Posterior vena cava (tissue), 2 donors: ENCODE measurements around the gene CYYR1. TPM values are rescaled to one million over a fixed set of nuclear protein-coding genes. Genes with fewer than 3 reads are reported as not detected.

Source experiments
- DNase-seq: peaks from one replicate; pipeline ENCODE4 v3.0.0-alpha.2; 2020; ENCODE audit warnings: low spot score
- intact Hi-C, 2 donors: fragments of 100-400 bp; cut with DNase I; formaldehyde crosslinking; loops; one replicate each; pipeline versions ENCODE4 v1.14.1 to v1.14.2; 2022 to 2023
- total RNA-seq, 2 donors: library from RNA; stranded (reverse); fragmentation: NEBNext Ultra II Directional; extraction: Animal tissue kit (Norgen Biotek cat#: 25700); gene quantifications; one replicate each; pipeline ENCODE4 v1.2.1, GENCODE V29; 2021
- donor health status: DM: yes; HTN: yes; CAD: no.
- donor health status: DM: yes; HTN: yes; CAD: no.

The CYYR1 gene
- total RNA-seq, 2 donors from 2014 or later = 18.1 to 22.8 TPM

DNA sequence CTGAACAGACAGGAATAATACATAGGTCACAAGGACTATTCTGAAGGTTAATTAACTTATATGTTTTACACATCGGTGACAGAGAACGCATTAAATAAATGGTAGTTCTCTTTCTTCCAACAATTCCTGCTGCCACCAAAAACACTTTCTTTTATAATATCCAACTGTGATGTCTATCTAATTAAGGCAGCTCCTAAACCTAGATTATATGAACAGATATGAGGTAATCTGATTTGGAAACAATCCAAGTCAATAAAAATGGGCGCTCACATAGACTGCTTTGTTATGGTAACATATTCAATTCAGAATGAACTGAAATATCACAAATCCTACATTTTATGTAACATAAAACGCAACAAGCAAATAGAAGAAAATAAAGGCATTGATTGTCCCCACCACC is 16.0 kb downstream of the CYYR1 start:
- DNase-seq = no peak
- intact Hi-C loops = no loop called here

DNA sequence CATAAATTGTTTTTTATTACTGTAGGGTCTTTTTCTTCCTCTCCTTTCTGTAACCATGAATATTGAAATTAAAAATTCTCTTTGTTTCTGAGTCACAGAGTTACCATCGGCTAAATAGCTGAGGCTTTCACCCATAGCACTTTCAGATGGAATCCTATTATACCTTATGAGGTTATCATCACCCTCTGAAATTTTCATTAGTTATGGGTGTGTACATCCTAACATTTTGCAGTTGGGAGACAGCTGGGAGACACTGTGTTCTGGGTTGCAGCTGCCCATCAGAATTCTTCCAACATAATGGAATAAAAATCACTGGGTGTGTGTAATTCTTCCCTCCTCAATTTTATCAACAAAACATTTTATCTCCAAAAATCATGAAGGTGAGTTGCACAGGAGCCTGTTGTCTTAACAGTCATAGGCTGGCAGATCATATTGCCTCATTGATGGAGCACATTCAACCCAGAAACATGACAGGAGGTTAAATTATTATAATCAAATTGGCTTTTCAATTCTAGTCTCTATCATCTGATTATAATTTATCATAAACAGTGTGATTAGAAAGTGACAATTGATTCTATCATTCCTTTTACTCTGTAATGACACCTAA is 17.4 kb downstream of the CYYR1 start:
- no peak for DNase-seq
- intact Hi-C loops = no loop called here

DNA sequence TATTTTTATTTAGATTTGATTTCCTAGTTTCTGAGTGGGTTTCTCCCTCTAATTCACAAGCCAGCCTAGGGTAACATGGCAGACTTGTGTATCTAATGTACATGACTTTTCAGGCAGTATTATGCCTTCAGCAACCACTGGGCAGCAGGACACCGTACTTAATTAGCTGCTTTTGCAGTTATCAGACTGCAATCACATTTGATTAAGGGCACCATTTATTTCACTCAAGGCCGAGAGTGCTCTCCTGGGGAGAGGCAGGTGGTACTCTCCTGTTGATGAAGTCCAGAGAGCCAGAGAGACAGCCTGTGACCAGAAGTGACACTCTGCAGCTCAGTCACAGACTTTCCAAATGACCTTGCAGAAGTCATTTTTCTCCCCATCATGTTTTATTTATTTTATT is 18.7 kb downstream of the CYYR1 start:
- DNase-seq = no peak
- intact Hi-C loops = no loop called here

DNA sequence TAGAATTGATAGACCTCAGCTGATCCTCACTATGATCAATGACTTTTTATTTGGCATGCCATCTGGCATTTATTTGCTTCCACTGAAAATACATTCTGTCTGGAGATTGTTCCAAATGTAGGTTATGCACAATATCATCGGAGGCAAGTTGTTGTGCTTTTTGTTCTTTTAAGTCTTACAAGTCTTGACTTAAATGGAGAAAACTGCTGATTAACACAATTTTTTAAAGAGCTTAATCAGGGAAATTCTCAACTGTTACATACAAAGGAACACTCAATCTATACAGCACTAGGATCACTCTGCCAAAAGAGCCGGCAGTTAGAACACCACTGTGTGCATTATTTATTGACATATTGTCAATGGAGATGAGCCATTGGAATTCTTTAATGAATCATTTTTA is 19.2 kb downstream of the CYYR1 start:
- no peak for DNase-seq
- intact Hi-C loops = no loop called here

DNA sequence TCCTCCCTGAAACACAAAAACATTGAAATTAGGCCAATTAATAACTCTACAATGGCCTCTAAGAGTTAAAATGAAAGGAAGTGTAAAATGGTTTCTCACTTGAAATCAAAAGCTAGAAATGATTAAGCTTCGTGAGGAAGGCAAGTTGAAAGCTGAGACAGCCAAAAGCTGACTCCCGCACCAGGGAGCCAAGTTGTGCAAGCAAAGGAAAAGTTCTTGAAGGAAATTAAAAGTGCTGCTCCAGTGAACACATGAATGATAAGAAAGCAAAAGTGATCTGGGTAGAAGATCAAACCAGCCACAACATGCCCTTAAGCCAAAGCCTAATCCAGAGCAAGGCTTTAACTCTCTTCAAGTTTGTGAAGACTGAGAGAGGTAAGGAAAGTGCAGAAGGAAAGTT is 22.8 kb downstream of the CYYR1 start:
- intact Hi-C loops = no loop called here
- no peak for DNase-seq

DNA sequence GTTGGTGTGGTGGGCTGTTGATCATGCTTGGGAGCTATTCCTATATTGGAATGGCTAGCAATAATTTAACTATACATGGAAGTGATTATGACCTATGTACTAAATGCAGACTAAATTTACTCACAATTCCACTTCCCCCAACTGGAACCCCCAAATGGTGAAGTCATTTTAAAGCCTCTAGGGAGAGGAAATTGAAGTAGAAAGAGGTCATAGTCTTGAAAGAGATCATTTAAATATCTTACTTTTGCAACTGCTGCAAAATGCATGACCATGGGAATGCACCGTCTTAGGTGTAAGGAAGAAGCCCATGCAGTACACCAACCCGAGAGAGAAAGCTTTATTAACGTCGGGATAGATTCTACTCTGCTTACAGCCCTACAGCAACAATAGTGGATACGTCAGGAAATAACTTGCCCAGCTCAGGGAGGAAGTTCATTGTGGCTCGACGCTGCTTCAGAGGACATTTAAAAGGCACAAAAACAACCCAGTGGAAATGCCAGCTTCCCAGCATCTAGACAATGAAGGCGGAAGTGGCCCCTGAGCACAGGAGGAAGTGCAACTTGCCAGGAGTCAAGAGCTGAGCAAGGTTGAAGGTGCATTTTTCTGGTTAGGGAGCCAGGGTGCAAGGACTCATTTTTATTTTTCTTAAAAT is 26.5 kb downstream of the CYYR1 start:
- intact Hi-C loops = no loop called here
- DNase-seq = no peak

DNA sequence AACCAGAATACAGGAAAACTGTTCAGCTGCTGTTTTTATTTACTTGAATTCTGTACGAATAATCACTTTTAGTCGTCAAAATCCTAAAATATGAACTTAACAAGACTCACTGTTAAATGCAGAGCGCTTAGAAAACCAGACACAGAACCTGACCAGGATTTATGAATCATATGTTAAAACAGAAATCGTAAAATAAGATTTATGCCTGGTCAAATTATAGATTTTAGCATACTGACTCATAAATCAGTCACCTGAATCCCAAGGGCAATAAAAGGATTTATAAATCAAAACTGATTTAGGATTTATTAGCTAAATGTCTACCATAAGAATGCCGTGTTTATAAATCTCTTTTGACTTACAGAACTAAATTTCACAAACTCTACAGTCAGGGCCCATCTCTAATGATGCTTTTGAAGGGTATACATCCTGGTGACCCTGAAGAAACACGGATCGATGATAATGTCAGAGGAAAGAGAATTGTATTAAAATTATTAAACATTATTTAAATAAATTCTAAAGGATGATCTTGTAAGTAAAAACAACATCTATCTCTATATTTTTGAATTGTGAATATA is 28.8 kb downstream of the CYYR1 start:
- no peak for DNase-seq
- intact Hi-C loops = no loop called here

DNA sequence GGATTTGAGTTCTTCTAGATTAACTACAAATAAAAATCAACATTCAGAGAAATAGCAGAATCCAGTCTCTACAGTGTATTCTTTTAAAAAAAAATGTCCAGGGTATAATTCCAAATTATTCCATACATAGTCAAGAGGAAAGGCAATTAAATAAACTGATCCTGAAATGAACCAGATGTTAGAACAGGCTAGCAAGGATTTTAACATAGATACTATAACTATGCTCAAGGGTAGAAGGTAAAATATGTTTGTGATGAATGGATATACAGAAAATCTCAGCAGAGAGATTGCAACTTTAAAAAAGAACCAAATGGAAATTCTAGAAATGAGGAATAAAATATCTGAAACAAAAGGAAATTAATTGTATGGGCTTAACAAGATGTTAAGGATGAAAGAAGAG is 32.4 kb downstream of the CYYR1 start:
- DNase-seq = no peak
- intact Hi-C loops = no loop called here

DNA sequence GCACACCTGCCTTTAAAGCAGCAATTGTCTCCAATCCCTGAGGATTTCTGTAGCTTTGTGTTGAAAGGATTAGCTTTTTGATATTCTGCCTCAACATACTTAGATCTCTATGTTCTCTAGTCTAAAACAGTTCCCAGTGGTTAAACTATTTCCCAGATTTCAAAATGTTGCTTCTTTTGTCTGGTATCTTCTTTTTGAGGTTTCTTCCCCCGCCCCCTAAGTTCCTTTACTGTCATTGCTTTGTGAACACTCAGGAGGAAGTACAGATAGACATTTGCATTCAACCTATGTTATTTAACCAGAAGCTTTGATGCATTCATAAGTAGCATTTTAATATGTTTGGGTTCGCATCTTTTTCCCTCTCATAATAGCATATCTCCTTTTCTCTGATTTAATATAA is 33.5 kb downstream of the CYYR1 start:
- intact Hi-C loops = no loop called here
- no peak for DNase-seq

DNA sequence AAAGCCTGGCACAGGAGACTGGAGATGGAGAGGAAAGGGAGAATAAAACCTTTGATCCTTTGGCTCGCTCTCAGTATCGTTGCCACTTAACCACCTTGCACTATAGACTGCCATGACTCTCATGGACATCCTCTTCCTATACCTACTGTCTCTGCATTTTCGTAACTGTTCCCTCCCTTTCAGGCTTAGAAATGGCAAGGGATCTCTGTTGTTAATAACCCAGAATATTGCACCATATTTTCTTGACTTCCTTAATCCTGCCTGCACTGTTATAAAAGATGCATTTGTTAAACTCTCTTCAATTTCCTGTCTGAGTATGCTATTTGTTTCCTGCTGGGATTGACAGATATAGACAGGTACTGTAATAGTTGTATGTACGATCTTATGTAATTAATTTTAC is 38.6 kb downstream of the CYYR1 start:
- no peak for DNase-seq
- intact Hi-C loops = no loop called here

DNA sequence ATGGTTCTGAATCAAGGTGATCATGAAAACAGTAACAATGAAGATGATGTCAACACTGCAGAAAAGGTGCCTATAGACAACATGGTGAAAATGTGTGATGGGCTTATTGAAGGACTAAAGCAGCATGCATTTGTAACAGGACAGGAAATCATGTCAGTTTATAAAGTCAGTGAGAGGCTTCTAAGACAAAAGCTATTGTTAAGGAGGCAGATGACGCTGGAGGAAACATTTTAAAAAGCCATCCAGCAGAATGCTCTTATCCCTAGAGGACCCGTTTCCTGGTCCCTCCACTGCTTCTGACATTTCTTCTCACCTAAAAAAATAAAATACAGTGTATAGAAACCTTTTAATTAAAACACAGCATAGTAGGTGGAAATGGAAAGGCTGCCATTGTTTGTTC is 40.9 kb downstream of the CYYR1 start:
- no peak for DNase-seq
- intact Hi-C loops = no loop called here

DNA sequence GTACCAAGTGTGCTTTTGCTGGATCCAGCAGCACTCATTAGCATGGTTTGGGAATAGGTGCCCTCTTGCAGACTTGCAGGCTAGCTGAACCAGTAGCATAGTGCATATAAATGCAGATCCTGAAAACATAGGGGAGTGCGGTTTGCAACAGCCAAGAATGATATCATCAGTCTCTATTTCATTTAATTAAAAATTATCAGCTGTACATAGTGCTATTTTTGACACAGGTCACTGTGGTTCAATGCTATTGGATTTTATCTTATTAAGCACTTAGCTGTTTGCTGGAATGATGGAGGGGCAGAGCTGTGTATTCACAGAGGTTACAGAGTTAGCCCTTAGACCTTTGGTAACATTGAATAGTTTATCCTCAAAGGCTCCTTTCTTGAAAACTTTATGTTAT is 43.6 kb downstream of the CYYR1 start:
- no peak for DNase-seq
- intact Hi-C loops = no loop called here

DNA sequence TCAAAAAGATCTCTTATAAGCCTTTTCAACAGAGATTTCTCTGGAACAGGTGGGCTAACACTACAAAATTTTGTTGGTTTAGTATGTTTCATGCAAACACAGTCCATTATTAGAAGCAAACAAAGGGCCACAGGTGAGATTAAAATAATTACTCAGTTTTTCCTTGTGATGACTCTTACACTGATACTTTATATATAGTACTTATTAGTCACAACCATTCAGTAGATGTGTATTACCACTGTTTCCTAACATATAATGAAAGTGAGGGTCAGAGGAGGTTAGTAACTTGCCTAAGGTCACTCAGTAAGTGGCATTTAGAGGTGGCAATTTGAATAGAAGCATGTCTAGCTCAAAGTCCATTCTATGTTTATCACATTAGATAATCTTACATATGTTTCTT is 44.2 kb downstream of the CYYR1 start:
- no peak for DNase-seq
- intact Hi-C loops = no loop called here

DNA sequence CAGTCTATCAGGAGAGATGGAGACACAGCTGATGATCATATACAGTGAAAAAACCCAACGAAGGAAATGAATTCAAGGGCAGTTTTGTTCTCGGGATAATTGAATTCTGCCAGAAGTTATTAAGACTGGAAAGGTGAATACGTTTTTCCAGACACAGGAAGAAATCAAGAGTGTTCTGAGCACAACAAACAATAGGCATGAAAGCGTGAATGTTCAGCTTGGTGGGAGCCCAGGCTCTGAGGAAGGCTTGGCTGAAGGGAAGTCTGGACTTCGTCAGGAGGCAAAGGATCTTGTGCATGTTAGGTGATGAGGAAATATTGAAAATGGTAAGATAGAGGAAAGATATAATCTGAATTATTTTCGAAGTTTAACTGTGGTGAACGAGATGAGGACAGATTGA is 50.4 kb downstream of the CYYR1 start:
- intact Hi-C loops = no loop called here
- no peak for DNase-seq

DNA sequence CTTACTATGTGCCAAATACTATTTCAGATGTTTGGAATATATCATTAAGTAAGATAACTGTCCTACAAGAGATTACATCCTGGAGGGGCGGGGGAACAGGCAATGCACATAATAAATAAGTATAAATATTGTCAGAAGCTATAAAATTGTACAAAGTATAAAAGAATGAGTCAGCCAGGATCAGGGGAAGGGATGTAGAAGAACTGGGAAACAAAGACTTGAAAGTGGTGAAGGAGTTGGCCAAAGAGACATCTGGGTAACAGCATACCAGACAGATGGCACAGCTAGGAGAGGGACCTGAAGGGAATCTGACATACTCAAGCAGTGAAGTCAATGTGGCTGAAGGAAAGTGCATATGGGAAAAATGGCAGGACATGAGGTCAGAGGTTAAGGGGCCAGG is 53.9 kb downstream of the CYYR1 start:
- intact Hi-C loops = no loop called here
- no peak for DNase-seq

DNA sequence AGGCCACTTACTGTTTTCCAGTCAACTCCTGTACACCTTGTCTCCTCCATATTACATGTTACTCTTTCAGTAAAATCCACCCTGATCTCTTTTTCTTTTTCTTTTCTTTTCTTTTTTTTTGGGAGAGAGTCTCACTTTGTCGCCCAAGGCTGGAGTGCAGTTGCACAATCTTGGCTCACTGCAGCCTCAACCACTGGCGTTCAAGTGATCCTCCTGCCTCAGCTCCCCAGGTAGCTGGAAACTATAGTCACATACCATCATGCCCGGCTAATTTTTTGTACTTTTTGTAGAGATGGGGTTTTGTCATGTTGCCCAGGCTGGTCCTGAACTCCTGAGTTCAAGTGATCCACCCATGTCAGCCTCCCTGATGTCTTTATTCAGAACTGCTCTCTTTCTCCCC is 57.8 kb downstream of the CYYR1 start:
- intact Hi-C loops = no loop called here
- no peak for DNase-seq

DNA sequence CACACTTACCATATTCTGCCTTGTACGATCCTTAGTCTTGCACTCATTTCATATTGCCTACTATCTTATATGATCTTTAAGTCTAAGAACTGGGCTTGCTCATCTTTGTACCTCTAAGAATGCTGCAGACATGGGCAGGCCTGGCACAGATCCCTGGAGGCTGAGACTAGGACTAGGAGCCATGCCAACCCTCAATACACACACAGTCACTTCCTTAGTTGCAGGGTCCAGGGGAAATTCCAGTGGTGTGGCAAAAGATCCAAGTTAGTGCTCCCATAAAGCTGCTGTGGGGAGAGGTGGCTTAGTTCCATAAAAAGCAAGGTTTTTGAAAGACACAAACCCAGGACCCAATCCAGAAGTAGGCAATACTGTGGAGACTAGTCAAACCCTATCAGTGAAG is 59.9 kb downstream of the CYYR1 start:
- intact Hi-C loops = no loop called here
- no peak for DNase-seq

DNA sequence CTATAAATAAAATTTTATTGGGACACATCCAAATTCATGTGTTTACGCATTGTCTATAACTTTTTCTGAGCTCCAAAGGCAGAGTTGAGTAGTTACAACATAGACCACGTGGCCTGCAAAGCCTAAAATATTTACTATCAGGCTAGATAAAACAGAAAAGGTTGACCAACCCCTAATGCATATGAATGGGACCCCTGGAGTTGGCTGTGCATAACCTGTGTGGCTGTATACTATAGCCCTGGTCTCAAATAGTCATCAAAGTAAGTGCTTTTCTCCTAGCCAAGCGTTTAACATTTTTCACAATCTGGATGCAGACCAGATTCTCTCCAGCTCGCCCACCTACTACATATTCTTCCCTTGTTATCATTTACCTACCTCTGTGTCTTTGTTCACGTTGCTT is 60.4 kb downstream of the CYYR1 start:
- no peak for DNase-seq
- intact Hi-C loops = no loop called here

DNA sequence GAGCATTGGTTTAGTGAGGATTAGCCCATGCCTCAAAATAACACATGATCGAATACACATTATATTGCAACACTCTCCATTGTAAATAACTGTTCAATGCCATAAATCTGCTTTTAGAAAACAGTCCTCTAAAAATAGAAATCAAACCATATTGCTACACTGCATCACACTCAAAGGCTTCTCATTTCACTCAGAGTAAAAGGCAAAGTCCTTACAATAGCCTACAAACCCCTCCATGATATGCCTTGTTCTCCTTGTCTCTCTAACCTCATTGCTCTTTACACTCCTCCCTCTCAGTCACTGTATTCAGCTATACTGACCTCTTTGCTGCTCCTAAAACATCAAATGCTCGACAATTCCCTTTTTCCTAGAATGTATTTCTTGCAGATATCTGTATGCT is 64.2 kb downstream of the CYYR1 start:
- intact Hi-C loops = no loop called here
- no peak for DNase-seq

DNA sequence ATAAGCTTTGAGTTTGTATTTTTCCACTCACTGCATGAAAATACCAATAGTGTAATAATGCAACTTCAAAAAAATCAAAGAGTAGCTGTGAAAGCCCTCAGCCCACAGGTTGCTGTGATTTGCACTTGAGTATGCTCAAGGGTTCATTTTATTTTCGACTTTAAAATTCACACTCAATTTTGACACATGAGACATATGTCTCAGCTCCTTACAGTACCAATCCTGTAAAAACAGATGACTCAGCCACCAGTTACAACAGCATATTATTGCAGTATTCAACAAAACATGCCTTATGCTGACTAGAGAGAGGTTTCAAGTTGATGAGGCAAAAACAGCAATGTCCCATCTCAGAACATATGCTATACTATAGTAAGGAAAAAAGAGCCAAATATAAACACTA is 66.1 kb downstream of the CYYR1 start:
- intact Hi-C loops = no loop called here
- no peak for DNase-seq

DNA sequence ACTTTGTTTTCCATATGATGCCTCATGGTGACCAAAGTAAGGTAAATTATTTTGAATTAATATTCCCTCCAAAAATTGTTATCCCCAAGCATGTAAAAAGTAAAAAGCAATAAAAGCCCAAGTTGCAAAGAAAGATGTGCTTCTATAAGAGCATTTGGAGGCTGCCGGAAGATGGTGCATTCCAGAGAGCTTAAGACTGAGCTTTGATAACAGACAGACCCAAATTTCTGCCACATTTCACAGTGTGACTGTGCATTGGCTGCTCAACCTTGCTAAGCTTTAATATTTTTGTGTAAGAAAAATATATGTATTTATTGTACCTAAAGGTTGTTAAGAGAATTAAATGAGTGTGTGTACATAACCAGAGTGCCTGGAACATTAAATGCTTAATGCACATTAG is 67.9 kb downstream of the CYYR1 start:
- DNase-seq = no peak
- intact Hi-C loops = no loop called here
